ENCODE measurements around the gene OSBPL3.

DNA sequence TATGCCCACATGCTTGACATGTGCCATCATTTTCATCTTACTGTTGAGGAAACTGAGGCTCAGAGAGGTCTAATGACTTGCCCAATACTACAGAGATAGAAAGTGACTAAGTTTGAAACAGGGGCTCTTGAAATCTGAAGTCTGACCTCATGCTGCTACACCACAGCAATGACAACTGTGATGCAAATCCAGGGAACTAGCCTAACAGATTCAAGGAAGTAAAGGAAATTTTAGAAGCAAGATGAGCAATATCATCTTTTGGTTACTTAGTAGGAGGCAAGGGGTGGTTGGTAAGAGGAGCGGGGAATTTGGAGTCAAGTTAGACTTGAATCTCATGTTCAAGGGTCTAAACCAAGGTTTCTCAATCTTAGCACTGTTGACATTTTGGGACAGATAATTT, 26.3 kb upstream of the OSBPL3 start:
- TF ChIP-seq, protein P1, sequence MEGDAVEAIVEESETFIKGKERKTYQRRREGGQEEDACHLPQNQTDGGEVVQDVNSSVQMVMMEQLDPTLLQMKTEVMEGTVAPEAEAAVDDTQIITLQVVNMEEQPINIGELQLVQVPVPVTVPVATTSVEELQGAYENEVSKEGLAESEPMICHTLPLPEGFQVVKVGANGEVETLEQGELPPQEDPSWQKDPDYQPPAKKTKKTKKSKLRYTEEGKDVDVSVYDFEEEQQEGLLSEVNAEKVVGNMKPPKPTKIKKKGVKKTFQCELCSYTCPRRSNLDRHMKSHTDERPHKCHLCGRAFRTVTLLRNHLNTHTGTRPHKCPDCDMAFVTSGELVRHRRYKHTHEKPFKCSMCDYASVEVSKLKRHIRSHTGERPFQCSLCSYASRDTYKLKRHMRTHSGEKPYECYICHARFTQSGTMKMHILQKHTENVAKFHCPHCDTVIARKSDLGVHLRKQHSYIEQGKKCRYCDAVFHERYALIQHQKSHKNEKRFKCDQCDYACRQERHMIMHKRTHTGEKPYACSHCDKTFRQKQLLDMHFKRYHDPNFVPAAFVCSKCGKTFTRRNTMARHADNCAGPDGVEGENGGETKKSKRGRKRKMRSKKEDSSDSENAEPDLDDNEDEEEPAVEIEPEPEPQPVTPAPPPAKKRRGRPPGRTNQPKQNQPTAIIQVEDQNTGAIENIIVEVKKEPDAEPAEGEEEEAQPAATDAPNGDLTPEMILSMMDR (IDR thresholded peaks at IDR 0.05; ENCODE audit: extremely low read depth in 1 of 2, insufficient read depth in 1 of 2, low read depth in 1 of 2, low read length in 2 of 2), result no peak
- TF ChIP-seq POLR2A (IDR thresholded peaks at IDR 0.05; ENCODE audit: low read depth, low read length), result no peak
- TF ChIP-seq POLR2AphosphoS5 (IDR thresholded peaks at IDR 0.05; ENCODE audit: insufficient read depth, low read depth, low read length), result no peak
- TF ChIP-seq, protein P2, sequence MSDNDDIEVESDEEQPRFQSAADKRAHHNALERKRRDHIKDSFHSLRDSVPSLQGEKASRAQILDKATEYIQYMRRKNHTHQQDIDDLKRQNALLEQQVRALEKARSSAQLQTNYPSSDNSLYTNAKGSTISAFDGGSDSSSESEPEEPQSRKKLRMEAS (IDR thresholded peaks at IDR 0.05; ENCODE audit: insufficient read depth, insufficient read length), result no peak
- no peak for TF ChIP-seq EZH2 (IDR thresholded peaks at IDR 0.05; ENCODE audit: borderline replicate concordance, low read depth, low read length, severe bottlenecking)
- TF ChIP-seq MYC (IDR thresholded peaks at IDR 0.05; ENCODE audit: low read depth, low read length), result no peak
- no peak for TF ChIP-seq JUN (IDR thresholded peaks at IDR 0.05; ENCODE audit: borderline replicate concordance, insufficient read depth, insufficient read length, low read depth)
- no peak for TF ChIP-seq FOS (IDR thresholded peaks at IDR 0.05; ENCODE audit: borderline replicate concordance, insufficient read depth, low read length)
- TF ChIP-seq GATA2 (IDR thresholded peaks at IDR 0.05; ENCODE audit: insufficient read depth, insufficient read length, low read depth, low read length), result no peak

All from endothelial cell of umbilical vein (primary cell).